ENCODE data around the gene MBNL1. TPM values are rescaled to one million over a fixed set of nuclear protein-coding genes. Genes with fewer than 3 reads are reported as not detected.

Gene MBNL1
- total and polyA plus RNA-seq, 2 donors (not counting 3 experiments of a cell fraction or from before 2014, with no cell fraction given) = 179 to 362 TPM

DNA sequence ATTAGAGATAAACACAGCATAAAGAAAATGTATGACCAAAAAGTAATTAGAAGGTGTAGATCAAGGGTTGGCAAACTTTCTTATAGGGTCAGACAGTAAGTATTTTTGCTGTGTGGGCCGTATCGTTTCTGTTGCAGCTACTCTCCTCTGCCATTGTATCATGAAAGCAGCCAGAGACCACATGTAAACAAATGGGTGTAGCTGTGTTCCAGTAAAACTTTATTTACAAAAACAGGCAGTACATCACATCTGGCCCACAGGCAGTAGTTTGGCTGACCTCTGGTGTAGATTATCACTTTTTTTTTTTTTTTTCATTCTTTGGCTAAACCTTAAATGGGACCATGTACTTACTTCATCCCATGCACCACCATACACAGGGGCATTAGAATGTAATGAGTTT lies 190.8 kb downstream of the MBNL1 start:
- H3K9me3 ChIP-seq (replicated peaks; ENCODE audit: control insufficient read depth, insufficient read depth, low read length) = no peaks in the 10 kb centered on the region
- peaks cover 4% of the 10 kb centered on the region for H3K9me1 ChIP-seq (replicated peaks; ENCODE audit: control insufficient read depth, extremely low read depth, insufficient read depth, low read length)
- peaks cover 4% of the 10 kb centered on the region for H4K20me1 ChIP-seq (replicated peaks; ENCODE audit: control insufficient read depth, extremely low read depth, insufficient read depth, low read length)
- dilution Hi-C loops (cut with MboI; ENCODE audit: extremely low pct_ligation_motif_present, low sequenced_read_pairs) = no loop called here
- H3K4me1 ChIP-seq (ENCODE audit: control insufficient read depth, extremely low read depth, insufficient read depth, low read length) = no peaks in the 10 kb centered on the region
- no peaks in the 10 kb centered on the region for H3K27me3 ChIP-seq (ENCODE audit: control insufficient read depth in 2 of 2, insufficient read depth in 2 of 2, low read length in 2 of 2)
- no peak overlapping the region for H3K4me3 ChIP-seq (replicated peaks in 1 of 3; ENCODE audit: insufficient read depth in 1 of 3, low read depth in 1 of 3, low read length in 3 of 3)
- no TSS peak for BruUV-seq (replicated peaks)
- ChIA-PET CTCF (interaction anchor here (0.7 kb wide), 1 partner anchor 65 kb away, joined by 3 read pairs; no protein-coding TSS in a partner anchor), POLR2A (no interaction called here)
- no peak overlapping the region for H3K4me2 ChIP-seq (ENCODE audit: insufficient read depth, low read length)
- no peak overlapping the region for H2AFZ ChIP-seq (ENCODE audit: low read depth, low read length)
- peaks cover 23% of the 10 kb centered on the region for H3K79me2 ChIP-seq (ENCODE audit: control insufficient read depth, insufficient read depth, low read length)
- intact Hi-C loops (cut with micrococcal nuclease) = no loop called here
- no peak for FAIRE-seq
- TF ChIP-seq FOS (IDR thresholded peaks at IDR 0.05; ENCODE audit: borderline replicate concordance, insufficient read depth, low read length) (no peak), JUN (IDR thresholded peaks at IDR 0.05; ENCODE audit: borderline replicate concordance, insufficient read depth, insufficient read length, low read depth) (no peak), POLR2A (IDR thresholded peaks at IDR 0.05; ENCODE audit: low read depth, low read length) (no peak), GATA2 (IDR thresholded peaks at IDR 0.05; ENCODE audit: insufficient read depth, insufficient read length, low read depth, low read length) (no peak)
- H3K36me3 ChIP-seq (ENCODE audit: control insufficient read depth in 2 of 2, extremely low read depth in 1 of 2, insufficient read depth in 2 of 2, low read length in 2 of 2) = peaks cover 14 to 39% of the 10 kb centered on the region in 2 experiments
- no peak overlapping the region for H3K27ac ChIP-seq (ENCODE audit: insufficient read depth, low read depth, low read length)
- H3K9ac ChIP-seq (replicated peaks; ENCODE audit: extremely low read depth, insufficient read depth, low read length) = no peak overlapping the region
- DNase-seq (ENCODE audit: low read depth, low spot score) = no peak

DNA sequence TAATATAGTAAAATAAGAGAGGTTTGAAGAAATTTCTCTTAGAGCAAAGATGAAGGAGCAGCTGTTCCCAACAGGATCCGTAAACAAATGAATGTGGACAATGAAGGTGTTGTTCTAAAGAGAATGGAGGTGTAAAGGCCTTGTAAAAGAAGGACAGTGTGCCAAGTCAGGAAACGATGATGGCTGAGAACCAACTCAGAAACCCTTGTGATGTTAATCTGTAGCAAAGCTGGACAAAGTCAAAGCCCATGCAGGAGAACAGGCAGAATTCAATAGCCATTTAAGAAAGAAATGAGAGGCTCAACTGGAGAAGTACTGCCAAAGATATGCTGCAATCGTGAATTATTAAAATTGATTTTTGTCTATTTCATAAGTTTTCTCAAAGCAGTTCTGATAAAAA lies 192.2 kb downstream of the MBNL1 start:
- peaks cover 6% of the 10 kb centered on the region for H4K20me1 ChIP-seq (replicated peaks; ENCODE audit: control insufficient read depth, extremely low read depth, insufficient read depth, low read length)
- H3K9me1 ChIP-seq (replicated peaks; ENCODE audit: control insufficient read depth, extremely low read depth, insufficient read depth, low read length) = peaks cover 4% of the 10 kb centered on the region
- dilution Hi-C loops (cut with MboI; ENCODE audit: extremely low pct_ligation_motif_present, low sequenced_read_pairs) = no loop called here
- H3K4me3 ChIP-seq (replicated peaks in 1 of 3; ENCODE audit: insufficient read depth in 1 of 3, low read depth in 1 of 3, low read length in 3 of 3) = no peak overlapping the region
- H3K9ac ChIP-seq (replicated peaks; ENCODE audit: extremely low read depth, insufficient read depth, low read length) = no peak overlapping the region
- H3K4me1 ChIP-seq (ENCODE audit: control insufficient read depth, extremely low read depth, insufficient read depth, low read length) = no peaks in the 10 kb centered on the region
- H3K4me2 ChIP-seq (ENCODE audit: insufficient read depth, low read length) = no peak overlapping the region
- ChIA-PET CTCF (interaction anchor here (1.0 to 1.2 kb wide), 2 partner anchors 11 to 18 kb away, joined by 4 to 8 read pairs; no protein-coding TSS in a partner anchor), POLR2A (no interaction called here)
- H3K27me3 ChIP-seq (ENCODE audit: control insufficient read depth in 2 of 2, insufficient read depth in 2 of 2, low read length in 2 of 2) = no peaks in the 10 kb centered on the region
- BruUV-seq (replicated peaks) = no TSS peak
- H3K27ac ChIP-seq (ENCODE audit: insufficient read depth, low read depth, low read length) = no peak overlapping the region
- H2AFZ ChIP-seq (ENCODE audit: low read depth, low read length) = no peak overlapping the region
- peaks cover 17% of the 10 kb centered on the region for H3K79me2 ChIP-seq (ENCODE audit: control insufficient read depth, insufficient read depth, low read length)
- DNase-seq (ENCODE audit: low read depth, low spot score) (peak; percentile 74), FAIRE-seq (no peak)
- H3K36me3 ChIP-seq (ENCODE audit: control insufficient read depth in 2 of 2, extremely low read depth in 1 of 2, insufficient read depth in 2 of 2, low read length in 2 of 2) = peaks cover 18 to 41% of the 10 kb centered on the region in 2 experiments
- TF ChIP-seq EZH2 (IDR thresholded peaks at IDR 0.05; ENCODE audit: borderline replicate concordance, low read depth, low read length, severe bottlenecking) = no peak
- TF ChIP-seq POLR2A (IDR thresholded peaks at IDR 0.05; ENCODE audit: low read depth, low read length) = no peak
- no peak for TF ChIP-seq JUN (IDR thresholded peaks at IDR 0.05; ENCODE audit: borderline replicate concordance, insufficient read depth, insufficient read length, low read depth)
- TF ChIP-seq MYC (IDR thresholded peaks at IDR 0.05; ENCODE audit: low read depth, low read length) = no peak
- TF ChIP-seq, protein P1, sequence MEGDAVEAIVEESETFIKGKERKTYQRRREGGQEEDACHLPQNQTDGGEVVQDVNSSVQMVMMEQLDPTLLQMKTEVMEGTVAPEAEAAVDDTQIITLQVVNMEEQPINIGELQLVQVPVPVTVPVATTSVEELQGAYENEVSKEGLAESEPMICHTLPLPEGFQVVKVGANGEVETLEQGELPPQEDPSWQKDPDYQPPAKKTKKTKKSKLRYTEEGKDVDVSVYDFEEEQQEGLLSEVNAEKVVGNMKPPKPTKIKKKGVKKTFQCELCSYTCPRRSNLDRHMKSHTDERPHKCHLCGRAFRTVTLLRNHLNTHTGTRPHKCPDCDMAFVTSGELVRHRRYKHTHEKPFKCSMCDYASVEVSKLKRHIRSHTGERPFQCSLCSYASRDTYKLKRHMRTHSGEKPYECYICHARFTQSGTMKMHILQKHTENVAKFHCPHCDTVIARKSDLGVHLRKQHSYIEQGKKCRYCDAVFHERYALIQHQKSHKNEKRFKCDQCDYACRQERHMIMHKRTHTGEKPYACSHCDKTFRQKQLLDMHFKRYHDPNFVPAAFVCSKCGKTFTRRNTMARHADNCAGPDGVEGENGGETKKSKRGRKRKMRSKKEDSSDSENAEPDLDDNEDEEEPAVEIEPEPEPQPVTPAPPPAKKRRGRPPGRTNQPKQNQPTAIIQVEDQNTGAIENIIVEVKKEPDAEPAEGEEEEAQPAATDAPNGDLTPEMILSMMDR (IDR thresholded peaks at IDR 0.05; ENCODE audit: extremely low read depth in 1 of 2, insufficient read depth in 1 of 2, low read depth in 1 of 2, low read length in 2 of 2) = no peak
- TF ChIP-seq, protein P2, sequence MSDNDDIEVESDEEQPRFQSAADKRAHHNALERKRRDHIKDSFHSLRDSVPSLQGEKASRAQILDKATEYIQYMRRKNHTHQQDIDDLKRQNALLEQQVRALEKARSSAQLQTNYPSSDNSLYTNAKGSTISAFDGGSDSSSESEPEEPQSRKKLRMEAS (IDR thresholded peaks at IDR 0.05; ENCODE audit: insufficient read depth, insufficient read length) = no peak
- no peak for TF ChIP-seq GATA2 (IDR thresholded peaks at IDR 0.05; ENCODE audit: insufficient read depth, insufficient read length, low read depth, low read length)
- no peak for TF ChIP-seq POLR2AphosphoS5 (IDR thresholded peaks at IDR 0.05; ENCODE audit: insufficient read depth, low read depth, low read length)
- TF ChIP-seq FOS (IDR thresholded peaks at IDR 0.05; ENCODE audit: borderline replicate concordance, insufficient read depth, low read length) = no peak
- no peaks in the 10 kb centered on the region for H3K9me3 ChIP-seq (replicated peaks; ENCODE audit: control insufficient read depth, insufficient read depth, low read length)
- intact Hi-C loops (cut with micrococcal nuclease) = no loop called here
